Jurkat, Clone E6-1 (cell line): Measurements from ENCODE around the gene BST2.

ENCODE experiments used
- DNase-seq: peaks from one replicate; pipeline ENCODE4 v3.0.0-alpha.2; 2011; ENCODE audit warnings: low read depth, low spot score
- H3K4me3 ChIP-seq: 2 replicates; pipeline ENCODE4 v1.5.1; 2011; ENCODE audit warnings: mild to moderate bottlenecking, low read length, control low read depth, moderate library complexity

BST2 gene

DNA sequence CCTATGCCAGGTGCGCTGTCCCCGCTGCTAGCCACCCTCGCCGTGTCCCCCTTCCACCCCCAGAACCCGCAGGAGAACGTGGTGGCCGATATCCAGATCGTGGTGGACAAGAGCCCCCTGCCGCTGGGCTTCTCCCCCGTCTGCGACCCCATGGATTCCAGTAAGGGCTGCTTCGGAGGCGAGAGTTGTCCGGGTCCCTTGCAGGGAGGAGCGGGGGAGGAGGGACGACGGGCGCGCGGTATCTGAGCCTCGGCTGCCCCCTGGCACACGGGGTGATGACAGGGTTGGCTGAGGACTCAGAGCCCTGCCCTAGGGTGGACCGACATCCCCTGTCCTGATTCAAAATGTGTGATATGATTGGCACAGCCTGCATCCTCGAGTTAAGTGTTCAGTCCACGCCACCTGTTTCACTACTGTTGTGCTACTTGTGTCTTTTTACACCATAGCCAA, 15.1 kb upstream of the BST2 start:
- no peak for DNase-seq
- H3K4me3 ChIP-seq = peak overlapping the region; percentile 95

GRCh38 chr19:17419621-17420474, 14.4 kb upstream of the BST2 start, which contains the start of gene MVB12A:
Gene MVB12A (plus strand): TSS chr19:17420047. CDS start chr19:17420136, 89 bp downstream.
- peak; percentile 98 for DNase-seq
- H3K4me3 ChIP-seq = peak within 1 kb of the TSS; percentile 95

DNA sequence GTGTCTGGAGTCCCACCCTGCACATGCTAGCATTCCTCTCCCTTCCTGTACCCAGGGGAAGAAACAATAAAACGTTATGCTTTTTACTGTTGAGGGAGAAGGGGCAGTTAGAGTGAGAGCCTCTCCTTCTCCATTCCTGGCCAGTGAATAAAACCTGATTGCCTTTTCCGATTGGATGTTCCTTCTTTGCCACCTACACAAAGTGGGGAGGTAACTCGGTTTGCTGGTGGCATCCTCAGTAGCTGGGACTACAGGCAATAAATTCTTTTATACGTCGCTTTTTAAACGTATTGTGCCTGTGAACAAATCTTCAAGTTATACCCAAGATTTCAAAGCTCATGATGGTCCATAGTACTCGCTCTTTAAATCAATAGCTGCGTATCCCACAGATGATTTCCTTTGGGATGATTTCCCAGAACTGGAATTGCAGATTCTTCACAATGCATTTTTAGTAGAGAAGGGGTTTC, 13.8 kb upstream of the BST2 start:
- peak overlapping the region; percentile 95 for H3K4me3 ChIP-seq
- no peak for DNase-seq

- no peak for DNase-seq
- peak overlapping the region; percentile 95 for H3K4me3 ChIP-seq
Measured at GRCh38 chr19:17418710-17419109, 13.3 kb upstream of the BST2 start.

DNA sequence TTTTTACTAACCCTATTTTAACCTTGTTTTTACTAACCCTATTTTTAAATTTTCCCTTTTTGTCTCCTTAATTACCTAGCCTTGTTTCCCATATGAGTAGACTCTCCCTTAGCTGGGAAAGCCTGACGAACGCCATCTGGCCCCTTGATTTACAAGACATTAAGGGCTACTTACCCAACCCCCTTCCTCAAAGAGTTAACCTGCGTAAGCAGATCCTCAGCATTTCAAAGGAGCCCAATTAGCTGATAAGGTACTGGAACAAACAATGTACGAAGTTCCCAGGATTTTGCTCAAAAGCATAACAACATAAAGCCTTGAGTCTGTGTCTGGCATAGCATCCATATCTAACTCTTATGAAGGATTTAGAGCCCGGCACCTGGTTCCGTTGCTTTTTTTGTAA, 9.7 kb upstream of the BST2 start:
- no peak for DNase-seq
- no peak overlapping the region for H3K4me3 ChIP-seq

- DNase-seq = no peak
- no peak overlapping the region for H3K4me3 ChIP-seq
Measured at GRCh38 chr19:17414097-17414496, 8.7 kb upstream of the BST2 start.

DNA sequence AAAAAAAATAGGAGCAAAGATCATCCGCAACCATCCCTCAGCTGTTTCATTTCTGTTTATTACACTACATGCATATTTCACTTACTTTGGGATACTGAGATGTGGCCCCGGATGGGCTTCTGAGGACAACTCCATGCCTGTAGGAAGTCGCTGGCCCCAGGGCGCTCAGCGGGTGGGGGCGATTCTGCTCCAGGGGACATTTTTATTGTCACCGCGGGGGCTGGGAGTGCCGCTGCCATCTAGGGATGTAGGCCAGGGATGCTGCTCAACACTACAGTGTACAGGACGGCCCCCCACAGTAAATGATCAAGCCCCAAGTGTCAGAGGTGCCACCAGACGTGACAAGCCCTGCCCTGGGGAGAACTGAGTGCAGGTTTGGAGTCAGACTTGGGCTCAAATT, 6.4 kb upstream of the BST2 start:
- DNase-seq = no peak
- no peak overlapping the region for H3K4me3 ChIP-seq

GRCh38 chr19:17409990-17410389, 4.6 kb upstream of the BST2 start:
- no peak overlapping the region for H3K4me3 ChIP-seq
- DNase-seq = no peak

GRCh38 chr19:17406887-17407196, 1.4 kb upstream of the BST2 start:
- peak overlapping the region; percentile 63 for H3K4me3 ChIP-seq
- DNase-seq = no peak

GRCh38 chr19:17406046-17406886, 836 bp upstream of the BST2 start:
- peak; percentile 37 for DNase-seq
- peak overlapping the region; percentile 63 for H3K4me3 ChIP-seq

GRCh38 chr19:17404621-17405249, 695 bp downstream of the BST2 start:
- peak overlapping the region; percentile 63 for H3K4me3 ChIP-seq

GRCh38 chr19:17404015-17404414, 1.4 kb downstream of the BST2 start:
- DNase-seq = no peak
- no peak overlapping the region for H3K4me3 ChIP-seq

More at GRCh38 chr19:17404621-17405249, 695 bp downstream of the BST2 start:
- no peak for DNase-seq

GRCh38 chr19:17402982-17403855, 2.2 kb downstream of the BST2 start:
- no peak for DNase-seq
- H3K4me3 ChIP-seq = no peak overlapping the region

GRCh38 chr19:17401628-17402027, 3.8 kb downstream of the BST2 start:
- no peak overlapping the region for H3K4me3 ChIP-seq
- DNase-seq = no peak

DNA sequence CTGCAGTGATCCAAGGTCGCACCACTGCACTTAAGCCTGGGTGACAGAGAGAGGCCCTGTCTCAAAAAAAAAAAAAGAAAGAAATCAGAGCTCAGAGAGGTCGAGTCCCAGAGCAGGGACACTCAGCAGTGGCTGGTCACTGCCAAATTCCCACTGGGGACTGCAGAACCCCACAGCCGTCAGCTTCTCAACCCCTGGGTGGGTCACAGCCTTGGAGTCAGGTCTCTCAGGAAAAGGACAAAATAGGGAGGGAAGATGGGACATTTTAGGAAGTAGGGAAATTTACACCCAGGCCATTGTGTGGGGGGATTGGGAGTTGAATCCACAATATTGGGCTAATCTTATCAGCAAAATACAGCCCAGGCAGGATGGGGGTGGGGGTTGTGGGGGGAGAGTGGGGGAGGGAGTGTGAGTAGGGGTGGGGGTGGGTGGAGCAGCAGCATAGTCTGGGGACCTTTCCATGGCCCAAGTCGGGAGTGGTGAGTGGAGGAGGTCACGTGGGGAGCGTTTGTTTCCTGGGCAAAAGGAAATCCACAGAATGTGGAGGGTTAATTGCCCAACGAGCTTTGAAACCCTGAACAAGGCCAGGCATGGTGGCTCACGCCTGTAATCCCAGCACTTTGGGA, 6.4 kb downstream of the BST2 start:
- no peak overlapping the region for H3K4me3 ChIP-seq
- DNase-seq = no peak

DNA sequence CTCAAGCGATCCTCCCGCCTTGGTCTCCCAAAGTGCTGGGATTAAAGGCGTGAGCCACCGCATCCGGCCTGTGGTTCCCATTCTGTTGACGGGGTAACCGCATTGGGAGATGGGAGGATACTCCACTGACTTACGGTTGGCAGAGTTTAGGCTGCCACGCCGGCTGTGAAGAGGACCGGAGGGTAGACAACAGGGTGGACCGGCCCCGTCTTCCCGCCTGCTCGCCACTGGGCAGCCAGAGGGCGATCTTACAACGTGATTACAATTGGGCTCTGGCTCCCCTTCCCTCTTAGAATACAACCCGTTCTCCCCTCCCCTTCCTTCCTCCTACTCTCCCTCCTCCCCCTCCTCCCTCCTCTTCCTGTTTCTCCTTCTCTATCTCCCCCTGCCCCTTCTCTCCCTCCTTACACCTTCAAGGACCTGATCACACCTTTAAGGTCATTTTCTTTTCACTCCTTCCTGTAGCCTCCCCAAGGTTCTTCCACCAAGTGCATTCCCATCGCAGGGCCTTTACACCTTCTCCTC, 10.5 kb downstream of the BST2 start:
- H3K4me3 ChIP-seq = peak overlapping the region; percentile 43
- DNase-seq = peak; percentile 85

DNA sequence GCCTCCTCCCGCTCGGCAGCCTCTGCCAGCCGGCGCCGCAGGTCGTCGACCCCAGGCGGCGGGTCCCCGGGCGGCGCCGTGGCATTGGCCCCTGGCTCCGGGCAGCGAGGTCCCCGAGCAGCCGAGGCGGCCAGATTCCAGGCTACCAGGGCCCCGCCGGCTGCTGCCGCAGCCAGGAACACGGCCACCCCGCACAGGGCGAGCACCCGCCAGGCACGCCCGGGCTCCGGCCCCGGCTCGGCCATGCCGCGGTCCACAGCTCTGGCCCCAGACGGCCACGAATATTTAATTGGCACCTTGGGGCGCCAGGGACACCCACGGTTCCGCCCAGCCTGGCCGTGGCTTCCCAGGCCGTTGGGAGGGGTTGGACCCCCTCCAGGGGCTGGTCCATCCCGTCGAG, 11.5 kb downstream of the BST2 start, which contains the start of gene CCDC194:
Gene CCDC194, minus strand, starts transcription at position 283 of the 400 bp plus-strand sequence. Its CDS starts 38 bp downstream, at position 245.
- peak within 1 kb of the TSS; percentile 43 for H3K4me3 ChIP-seq
- no peak for DNase-seq

DNA sequence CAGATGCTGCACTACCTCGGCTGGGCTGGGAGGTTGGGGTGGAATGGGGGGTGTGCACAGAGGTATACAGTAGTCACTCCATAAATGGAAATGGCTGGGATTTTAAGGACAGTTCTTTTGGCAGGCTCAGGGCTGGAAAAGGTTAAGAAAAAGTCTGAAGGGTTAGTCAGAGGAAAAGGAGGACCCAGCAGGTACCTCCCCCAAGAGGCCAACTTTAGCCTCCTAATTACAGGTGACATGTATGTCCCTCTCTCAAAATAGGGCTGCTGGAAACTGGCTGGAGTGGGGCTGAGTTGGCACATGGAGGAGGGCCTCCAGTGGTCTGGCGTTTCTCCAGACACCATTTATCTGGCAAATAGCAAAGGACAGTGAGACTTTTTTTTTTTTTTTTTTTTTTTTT, 12.4 kb downstream of the BST2 start:
- H3K4me3 ChIP-seq = no peak overlapping the region
- DNase-seq = no peak
